ENCODE results near the gene COL4A1.

COL4A1 gene

GRCh38 chr13:110306960-110307766 is at the start of gene COL4A1, which contains the start of gene COL4A2:
TSS of gene COL4A1 (minus strand) at chr13:110307157. CDS start at chr13:110307027, 130 bp downstream.
TSS of gene COL4A2 (plus strand) at chr13:110307284. CDS start at chr13:110307904, 620 bp downstream.
- DNase-seq = no peak

GRCh38 chr13:110356362-110356761 is 49.4 kb upstream of the COL4A1 start:
- DNase-seq = no peak

GRCh38 chr13:110354715-110355473 is 47.9 kb upstream of the COL4A1 start:
- no peak for DNase-seq

GRCh38 chr13:110354123-110354627 is 47.2 kb upstream of the COL4A1 start:
- no peak for DNase-seq

GRCh38 chr13:110353339-110353977 is 46.5 kb upstream of the COL4A1 start:
- no peak for DNase-seq

GRCh38 chr13:110352735-110353134 is 45.8 kb upstream of the COL4A1 start:
- no peak for DNase-seq

- DNase-seq = no peak
Measured at GRCh38 chr13:110351636-110352420, 44.9 kb upstream of the COL4A1 start.

GRCh38 chr13:110350509-110350908 is 43.6 kb upstream of the COL4A1 start:
- no peak for DNase-seq

- no peak for DNase-seq
Measured at GRCh38 chr13:110350049-110350448, 43.1 kb upstream of the COL4A1 start.

- DNase-seq = no peak
Measured at GRCh38 chr13:110349239-110349638, 42.3 kb upstream of the COL4A1 start.

GRCh38 chr13:110348309-110349105 is 41.5 kb upstream of the COL4A1 start:
- DNase-seq = no peak

- DNase-seq = no peak
Measured at GRCh38 chr13:110347535-110348308, 40.8 kb upstream of the COL4A1 start.

- no peak for DNase-seq
Measured at GRCh38 chr13:110347088-110347487, 40.1 kb upstream of the COL4A1 start.

GRCh38 chr13:110346661-110347067 is 39.7 kb upstream of the COL4A1 start:
- DNase-seq = no peak

- no peak for DNase-seq
Measured at GRCh38 chr13:110345701-110346100, 38.7 kb upstream of the COL4A1 start.

- DNase-seq = no peak
Measured at GRCh38 chr13:110345266-110345665, 38.3 kb upstream of the COL4A1 start.

- no peak for DNase-seq
Measured at GRCh38 chr13:110344320-110344719, 37.4 kb upstream of the COL4A1 start.

- no peak for DNase-seq
Measured at GRCh38 chr13:110343241-110343865, 36.4 kb upstream of the COL4A1 start.

GRCh38 chr13:110342474-110342873 is 35.5 kb upstream of the COL4A1 start:
- no peak for DNase-seq
